ENCODE measurements around the gene SNX9.

SNX9 gene

DNA sequence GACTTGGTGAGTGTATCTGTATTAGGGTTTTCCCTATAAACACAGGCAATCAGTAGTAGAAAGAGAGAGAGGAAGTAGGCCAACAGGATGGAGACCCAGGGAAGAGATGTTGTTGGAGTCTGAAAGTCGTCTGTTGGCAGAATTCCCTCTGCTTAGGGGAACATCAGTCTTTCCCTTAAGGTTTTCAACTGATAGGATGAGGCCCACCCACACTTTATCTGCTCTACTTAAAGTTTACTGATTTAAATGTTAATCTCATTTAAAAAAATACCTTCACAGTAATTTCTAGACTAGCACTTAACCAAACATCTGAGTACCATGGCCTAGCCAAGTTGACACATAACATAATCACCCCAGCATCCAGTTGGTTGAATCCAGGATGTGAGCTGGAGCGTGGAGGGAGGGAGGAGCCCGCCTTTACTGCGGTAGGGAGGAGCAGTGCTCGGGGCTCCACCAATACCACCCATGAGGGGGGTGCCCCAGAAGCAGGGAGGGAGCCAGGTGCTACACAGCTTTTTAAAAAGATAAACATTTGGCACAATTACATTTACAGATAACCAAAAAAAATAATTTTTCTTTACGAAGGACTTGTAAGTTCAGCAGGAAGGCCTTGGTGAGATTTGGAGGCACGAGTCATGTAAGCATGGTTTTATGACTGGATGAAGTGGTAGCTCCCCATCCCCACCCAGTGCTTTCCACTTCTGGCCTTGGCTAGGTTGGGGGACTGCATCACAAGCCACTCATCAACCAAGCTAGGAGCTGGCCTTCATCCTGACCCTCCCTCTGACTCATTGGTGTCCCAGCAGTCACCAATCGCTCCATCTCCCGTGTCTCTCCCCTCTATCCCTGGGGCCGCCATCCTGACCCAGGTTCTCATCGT is 18.4 kb upstream of the SNX9 start:
- no peak for DNase-seq

DNA sequence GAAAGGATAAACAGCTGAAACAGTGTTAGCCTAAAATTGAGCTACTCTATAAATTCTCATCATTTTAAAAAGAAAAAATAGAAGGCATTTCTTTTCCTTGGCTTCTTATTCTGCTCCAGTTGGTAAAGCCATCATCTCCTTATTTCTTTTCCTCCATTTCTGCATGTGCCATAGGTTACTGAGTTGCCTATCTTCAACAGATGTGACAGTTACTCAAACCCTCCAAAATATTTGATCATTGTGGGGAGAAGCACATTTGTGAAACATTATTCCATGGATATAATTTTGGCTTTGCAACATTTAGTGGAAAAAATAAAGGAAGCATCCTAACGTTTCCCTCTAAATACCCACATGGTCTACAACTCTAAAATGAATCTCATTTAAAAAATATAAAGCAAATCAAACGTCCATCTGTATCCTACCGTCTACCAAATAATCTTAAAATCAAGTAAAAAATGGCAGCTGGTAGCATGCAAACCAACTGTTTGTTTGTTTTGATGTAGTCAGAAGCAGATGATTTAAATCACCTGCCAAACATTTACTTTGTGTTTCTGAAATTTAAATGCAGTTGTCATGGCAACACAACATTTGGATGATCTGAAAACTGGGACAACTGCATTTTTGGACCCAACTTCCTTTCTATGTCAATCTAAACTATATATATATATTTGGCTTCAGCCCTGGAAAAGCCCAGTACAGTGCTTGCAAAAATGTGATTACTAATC is 16.8 kb upstream of the SNX9 start:
- DNase-seq: no peak

DNA sequence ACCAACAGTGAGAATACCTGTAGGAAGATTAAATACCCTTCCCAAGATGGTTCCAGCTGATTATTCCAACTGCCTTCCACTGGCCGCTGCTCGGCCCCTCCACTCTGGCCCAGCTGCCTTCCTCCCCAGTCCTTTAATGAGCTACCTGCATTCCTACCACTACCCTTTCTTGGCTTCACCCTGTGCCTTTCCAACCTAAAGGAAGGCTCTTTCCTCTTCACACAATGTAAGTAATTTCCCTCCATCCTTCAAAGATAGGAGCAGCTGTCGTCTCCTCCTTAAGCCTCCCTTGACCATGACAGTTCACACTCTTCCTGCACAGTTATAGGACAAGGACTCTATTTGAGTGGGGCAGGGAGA is 16.2 kb upstream of the SNX9 start:
- DNase-seq: no peak

GRCh38 chr6:157808405-157808950 is 14.6 kb upstream of the SNX9 start:
- no peak for DNase-seq

DNA sequence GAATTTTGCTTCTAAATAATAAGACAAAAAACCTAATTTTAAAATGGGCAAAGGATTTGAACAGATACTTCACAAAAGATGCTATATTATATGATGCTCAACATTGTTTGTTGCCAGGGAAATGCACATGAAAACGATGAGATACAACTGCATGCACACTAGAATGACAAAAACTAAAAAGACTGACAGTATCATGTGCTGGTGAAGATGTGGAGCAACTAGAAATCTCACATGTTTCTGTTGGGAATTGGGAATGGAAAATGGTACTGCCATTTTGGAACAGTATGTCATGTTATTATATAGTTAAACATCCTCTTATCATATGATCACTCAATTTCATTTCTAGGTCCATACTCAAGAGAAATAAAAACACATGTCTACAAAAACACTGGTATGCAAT is 13.4 kb upstream of the SNX9 start:
- no peak for DNase-seq

- DNase-seq: no peak
Observed at GRCh38 chr6:157811137-157811475, 11.9 kb upstream of the SNX9 start.

- no peak for DNase-seq
Observed at GRCh38 chr6:157811476-157812173, 11.4 kb upstream of the SNX9 start.

DNA sequence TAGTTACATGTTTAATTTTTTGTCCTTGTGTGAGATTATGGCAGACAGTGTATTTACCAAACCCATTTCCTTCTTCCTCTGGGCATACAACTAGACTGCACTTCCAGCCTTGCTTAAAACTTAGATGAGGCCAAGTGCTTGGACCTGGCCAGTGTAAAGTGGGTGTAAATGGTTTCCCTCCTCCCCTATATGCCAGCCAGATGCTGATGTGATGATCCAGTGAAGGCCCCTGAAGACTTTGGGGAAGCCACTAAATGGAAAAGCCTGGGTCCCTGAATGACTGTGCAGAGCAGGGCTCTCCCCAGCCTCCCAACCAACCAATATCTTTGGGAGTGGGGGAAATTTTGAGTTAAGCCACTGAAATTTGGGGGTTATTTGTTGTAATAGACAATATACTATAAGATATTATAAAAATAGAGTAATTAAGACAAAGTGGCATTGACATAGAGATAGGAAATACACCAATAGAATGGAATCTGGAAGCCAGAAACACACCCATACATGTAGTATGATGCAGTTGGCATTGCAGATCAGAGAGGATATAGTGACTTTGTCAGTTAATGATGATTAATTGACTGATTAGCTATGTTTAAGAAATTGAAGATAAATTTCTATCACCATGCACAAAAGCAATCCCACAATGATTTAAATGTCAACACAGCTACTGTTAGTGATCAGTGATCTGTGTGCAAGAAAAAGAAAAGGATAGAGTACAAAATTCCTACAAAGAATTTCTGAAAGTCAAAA is 10.4 kb upstream of the SNX9 start:
- no peak for DNase-seq

DNA sequence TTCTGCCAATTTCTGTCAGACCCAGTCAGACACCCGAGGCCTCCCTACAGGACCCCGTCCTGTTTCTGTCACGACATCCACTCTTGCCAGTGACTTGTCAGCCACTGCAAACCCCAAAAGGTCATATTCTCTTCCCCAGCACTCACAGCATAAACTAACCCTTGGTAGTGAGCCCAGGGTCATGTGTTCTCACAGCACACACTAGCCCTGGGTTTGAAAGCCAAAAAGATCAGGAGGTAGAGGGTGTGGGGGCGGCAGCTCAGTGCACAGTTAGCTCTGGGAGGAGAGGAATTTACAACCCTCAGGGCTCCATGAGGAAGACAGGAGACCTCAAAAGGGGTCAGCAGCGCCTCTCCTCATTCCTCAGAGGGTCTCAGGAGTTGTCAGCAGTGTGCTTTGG is 9.9 kb upstream of the SNX9 start:
- no peak for DNase-seq

GRCh38 chr6:157813750-157814455 is 9.1 kb upstream of the SNX9 start:
- DNase-seq: no peak

GRCh38 chr6:157814883-157815282 is 8.2 kb upstream of the SNX9 start:
- DNase-seq: no peak

DNA sequence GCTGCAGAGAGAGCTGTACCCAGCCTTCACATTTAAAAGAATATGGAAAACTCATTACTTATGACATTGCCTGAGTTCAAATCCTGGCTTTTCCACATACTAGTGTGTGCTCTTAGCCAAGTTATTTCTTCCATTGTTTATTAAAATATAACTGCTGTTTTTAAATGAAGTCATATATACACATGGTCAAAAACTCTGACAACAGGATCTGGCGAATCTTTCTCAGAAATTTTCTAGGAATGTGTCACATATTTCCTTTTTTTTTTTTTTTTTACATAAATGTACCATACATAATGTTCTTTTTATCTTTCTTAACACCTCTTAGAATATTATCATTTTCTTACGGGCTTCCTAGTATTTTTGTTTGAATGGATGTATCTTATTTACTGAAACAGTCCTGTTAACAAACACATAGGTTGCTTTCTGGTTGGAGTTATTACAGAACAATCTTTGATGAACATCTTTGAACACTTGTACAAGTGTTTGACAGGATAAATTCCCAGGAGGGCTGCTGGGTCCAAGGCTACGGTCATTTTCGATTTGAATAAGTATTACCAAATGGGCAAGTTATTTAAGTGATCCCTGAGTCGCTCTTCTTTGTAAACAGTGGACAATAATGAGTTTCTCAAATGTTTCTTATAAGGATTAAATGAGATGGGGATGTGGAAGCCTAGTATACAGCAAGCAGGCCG is 1.6 kb upstream of the SNX9 start:
- no peak for DNase-seq

GRCh38 chr6:157822245-157823000 is 623 bp upstream of the SNX9 start:
- no peak for DNase-seq

DNA sequence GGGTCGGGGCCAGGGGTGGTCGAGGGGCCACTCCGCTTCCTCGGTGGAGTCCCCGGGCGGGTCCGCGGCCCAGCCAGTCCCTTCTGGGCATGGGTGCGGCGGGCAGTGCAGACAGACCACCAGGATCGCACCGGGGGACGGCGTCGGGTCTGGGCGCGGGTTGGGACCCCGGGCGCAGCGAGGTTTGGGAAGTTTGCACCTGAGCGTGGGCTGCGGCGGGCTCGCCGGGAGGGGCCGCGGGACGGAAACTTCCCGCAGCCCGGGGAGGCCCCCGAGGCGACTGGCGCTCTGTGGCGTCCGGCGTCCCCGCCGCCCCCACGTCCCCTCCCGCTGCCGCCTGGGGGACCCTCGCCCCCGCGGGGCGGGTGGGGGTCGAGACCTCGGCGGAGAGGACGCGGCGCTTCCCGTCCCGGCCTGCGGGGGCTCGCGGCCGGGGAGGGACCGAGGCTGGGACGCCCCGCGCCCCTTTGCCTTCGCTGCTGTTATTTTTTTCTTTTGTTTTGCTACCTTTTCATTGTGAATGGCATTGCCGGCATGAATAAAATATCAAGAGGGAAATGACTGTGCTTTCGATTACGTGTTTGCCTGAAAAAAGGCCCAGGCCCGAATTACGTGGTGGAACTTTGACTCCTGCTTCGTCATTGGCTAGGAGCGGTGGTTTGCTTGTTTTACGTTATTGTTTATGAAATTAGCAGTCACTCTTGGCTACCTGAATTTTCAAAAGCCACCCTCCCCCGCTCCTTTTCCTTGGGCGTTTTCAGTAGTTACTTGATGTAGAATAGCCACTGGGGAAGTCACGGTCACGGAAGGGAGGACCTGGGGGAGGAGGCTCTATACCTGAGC is 703 bp downstream of the SNX9 start:
- DNase-seq: no peak

DNA sequence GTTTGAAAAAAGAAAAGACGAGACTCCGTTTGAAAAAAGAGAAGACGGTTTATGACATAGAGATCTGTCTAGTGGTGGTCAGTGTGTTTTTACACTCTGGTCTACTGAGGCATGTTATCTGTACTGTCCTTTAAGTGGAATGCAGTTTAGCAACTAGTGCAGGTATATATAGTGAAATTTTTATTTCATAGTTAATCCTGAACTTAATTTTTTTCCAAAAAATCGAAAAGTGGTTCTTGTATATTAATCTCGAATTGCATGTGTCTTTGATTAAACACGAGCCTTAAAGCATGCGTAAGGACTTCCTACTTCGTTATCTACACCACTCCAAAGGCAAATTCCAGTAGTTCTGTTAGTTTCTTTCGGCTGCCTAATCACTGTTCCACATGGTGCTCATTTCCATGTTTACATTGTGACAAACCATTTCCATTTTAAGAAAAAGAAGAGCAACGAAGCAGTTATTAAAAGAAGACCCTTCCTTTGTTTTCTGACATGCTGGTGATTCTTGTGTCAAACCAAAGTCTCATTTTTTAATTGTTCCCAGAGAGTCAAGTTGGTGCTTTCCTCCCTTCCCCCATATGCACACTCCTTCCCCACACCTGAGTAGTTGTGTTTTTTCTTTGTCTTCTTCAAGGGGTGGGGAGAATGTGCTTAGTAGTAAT is 2.3 kb downstream of the SNX9 start:
- DNase-seq: no peak

DNA sequence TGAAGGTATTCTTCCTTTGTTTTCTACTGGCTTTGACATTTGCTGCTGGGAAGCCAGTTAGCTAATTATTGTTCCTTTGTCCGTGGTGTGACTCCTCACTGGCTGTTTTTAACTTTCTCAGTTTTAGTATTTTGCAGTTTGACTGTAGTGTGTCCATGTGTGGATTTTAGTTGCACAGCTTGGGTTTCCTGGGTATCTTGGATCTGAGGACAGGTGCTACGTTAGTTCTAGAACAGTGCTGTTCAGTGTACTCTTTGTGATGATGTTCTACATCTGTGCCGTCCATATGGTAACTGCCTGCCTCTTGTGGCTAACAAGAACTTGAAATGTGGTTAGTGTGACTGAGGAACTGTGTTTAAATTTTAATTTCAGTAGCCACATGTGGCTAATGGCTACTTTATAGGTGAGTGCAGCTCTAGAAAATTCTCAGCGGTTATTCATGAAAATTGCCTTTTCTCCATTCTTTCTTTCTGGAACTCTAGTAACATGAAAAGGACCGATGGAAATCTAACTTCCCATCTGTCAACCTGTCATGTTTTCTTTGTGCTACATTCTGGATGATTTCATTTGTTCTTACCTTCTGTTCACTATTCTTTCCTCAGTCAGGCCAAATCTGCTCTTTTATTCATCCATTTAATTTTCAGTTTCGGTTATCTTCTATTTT is 7.4 kb downstream of the SNX9 start:
- DNase-seq: no peak

DNA sequence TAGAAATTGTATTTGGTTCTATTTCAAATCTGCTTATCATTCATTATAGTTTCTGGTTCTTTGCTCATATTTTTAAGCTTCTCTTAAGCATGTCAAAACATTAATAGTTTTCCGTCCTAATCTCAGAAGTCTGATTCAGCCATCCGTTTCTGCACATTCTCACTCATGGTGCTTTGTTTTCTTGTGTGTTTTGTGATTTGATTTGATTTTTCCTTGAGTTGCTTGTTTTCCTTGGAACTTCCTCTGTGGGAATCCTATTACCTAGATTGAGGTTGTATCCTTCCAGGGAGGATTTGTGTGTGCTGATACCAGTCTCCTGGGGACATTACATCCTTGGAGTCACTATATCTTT is 7.9 kb downstream of the SNX9 start:
- DNase-seq: no peak

DNA sequence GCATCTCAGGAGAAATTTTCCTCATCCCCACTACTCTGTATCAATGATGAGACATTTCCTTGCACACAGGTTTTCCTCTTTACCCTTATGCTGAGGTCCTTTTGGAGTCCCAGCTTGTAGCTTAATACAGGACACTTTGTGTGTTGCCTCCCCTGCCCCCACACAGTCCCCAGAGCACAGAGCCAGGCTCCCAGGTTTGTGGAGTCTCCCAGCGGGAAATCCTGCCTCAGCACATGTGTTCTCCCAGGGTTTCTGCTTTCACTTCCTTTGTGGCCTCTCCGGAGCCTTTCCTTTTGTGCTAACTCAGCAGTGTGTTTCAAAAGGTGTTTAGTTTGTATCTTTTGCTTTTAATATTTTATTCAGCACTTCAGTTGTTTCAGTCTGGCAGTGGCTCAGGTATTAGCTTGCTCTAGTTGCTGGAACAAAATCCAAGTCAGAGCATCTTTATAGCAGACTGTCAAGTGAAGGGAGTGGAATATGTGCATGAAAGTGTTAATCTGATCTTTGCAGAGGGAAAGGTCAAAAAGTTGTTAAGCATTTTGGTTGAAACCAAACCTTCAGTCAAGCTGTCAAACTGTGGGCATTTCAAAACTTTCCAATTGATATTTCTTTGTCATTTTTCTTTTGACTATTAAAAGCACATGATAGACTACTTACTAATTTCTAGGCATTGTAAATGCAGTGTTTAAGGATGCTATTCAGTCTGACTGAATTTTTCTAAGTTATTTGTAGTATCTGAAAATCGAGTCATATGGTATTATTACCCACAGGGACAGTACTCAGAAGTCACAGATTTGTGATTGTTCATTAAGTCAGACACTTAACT is 8.6 kb downstream of the SNX9 start:
- no peak for DNase-seq

Data from NCI-H2081 treated with DMSO at 0.1 percent for 48 hours (cell line).